GM21576 (cell line): ENCODE measurements around the gene PARP14.
"Not testable (repeated sequence)": the region's sequence is repeated elsewhere in the genome, so short reads cannot be mapped to it uniquely, and the experiment has no call there.

ENCODE experiments used
- ATAC-seq: cut with Tn5 transposase; IDR thresholded peaks from one replicate; pipeline ENCODE4 v1.9.1; 2021; ENCODE audit warnings: mild to moderate bottlenecking, moderate library complexity; ENCODE audit not compliant: unreplicated experiment

Gene PARP14

GRCh38 chr3:122719273-122719921, 38.8 kb downstream of the PARP14 start:
- no peak for ATAC-seq

- ATAC-seq: no peak
Measured at GRCh38 chr3:122725106-122725505, 44.5 kb downstream of the PARP14 start.

- ATAC-seq: no peak
Measured at GRCh38 chr3:122727294-122727693, 46.7 kb downstream of the PARP14 start.

GRCh38 chr3:122727766-122728165, 47.1 kb downstream of the PARP14 start:
- no peak for ATAC-seq

GRCh38 chr3:122728186-122728585, 47.5 kb downstream of the PARP14 start:
- ATAC-seq: no peak

GRCh38 chr3:122728756-122729514, 48.3 kb downstream of the PARP14 start:
- ATAC-seq: no peak

GRCh38 chr3:122730240-122730639, 49.6 kb downstream of the PARP14 start:
- no peak for ATAC-seq

- ATAC-seq: not testable (repeated sequence)
Measured at GRCh38 chr3:122732682-122733525, 52.3 kb downstream of the PARP14 start.

GRCh38 chr3:122739172-122739571, 58.5 kb downstream of the PARP14 start:
- ATAC-seq: no peak

- no peak for ATAC-seq
Measured at GRCh38 chr3:122742234-122742633, 61.6 kb downstream of the PARP14 start.

GRCh38 chr3:122743581-122744120, 63.0 kb downstream of the PARP14 start:
- no peak for ATAC-seq

GRCh38 chr3:122745369-122746021, 64.9 kb downstream of the PARP14 start:
- no peak for ATAC-seq

GRCh38 chr3:122747295-122747694, 66.7 kb downstream of the PARP14 start:
- ATAC-seq: not testable (repeated sequence)

- ATAC-seq: no peak
Measured at GRCh38 chr3:122748347-122748746, 67.7 kb downstream of the PARP14 start.

GRCh38 chr3:122754929-122755328, 74.3 kb downstream of the PARP14 start:
- ATAC-seq: no peak

- no peak for ATAC-seq
Measured at GRCh38 chr3:122755491-122755890, 74.9 kb downstream of the PARP14 start.

- ATAC-seq: no peak
Measured at GRCh38 chr3:122758877-122759560, 78.4 kb downstream of the PARP14 start.

- ATAC-seq: no peak
Measured at GRCh38 chr3:122760453-122761271, 80.0 kb downstream of the PARP14 start.

GRCh38 chr3:122766430-122766829, 85.8 kb downstream of the PARP14 start:
- ATAC-seq: no peak
